HG03064 (cell line): ENCODE data around the gene CCR8.
"Not testable (repeated sequence)": the region's sequence is repeated elsewhere in the genome, so short reads cannot be mapped to it uniquely, and the experiment has no call there.

Experiments used
- ATAC-seq: cut with Tn5 transposase; IDR thresholded peaks from one replicate; pipeline ENCODE4 v1.9.1; 2021; ENCODE audit warnings: low read depth; ENCODE audit not compliant: unreplicated experiment

CCR8 gene

DNA sequence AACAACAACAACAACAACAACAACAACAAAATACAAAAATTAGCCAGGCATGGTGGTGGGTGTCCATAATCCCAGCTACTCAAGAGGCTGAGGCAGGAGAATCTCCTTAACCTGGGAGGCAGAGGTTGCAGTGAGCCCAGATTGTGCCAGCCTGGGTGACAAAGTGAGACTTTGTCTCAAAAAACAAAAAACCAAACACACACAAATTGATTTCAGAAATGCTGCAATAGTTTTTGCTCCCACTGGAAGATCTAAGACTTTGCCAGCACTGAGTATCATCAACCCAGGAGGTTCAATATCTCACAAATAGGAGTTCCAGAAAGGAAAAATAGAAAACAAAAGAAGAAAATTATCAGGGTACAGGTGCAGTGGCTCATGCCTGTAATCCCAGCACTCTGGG lies 16.2 kb upstream of the CCR8 start:
- no peak for ATAC-seq

GRCh38 chr3:39315420-39315819 lies 14.1 kb upstream of the CCR8 start:
- no peak for ATAC-seq

DNA sequence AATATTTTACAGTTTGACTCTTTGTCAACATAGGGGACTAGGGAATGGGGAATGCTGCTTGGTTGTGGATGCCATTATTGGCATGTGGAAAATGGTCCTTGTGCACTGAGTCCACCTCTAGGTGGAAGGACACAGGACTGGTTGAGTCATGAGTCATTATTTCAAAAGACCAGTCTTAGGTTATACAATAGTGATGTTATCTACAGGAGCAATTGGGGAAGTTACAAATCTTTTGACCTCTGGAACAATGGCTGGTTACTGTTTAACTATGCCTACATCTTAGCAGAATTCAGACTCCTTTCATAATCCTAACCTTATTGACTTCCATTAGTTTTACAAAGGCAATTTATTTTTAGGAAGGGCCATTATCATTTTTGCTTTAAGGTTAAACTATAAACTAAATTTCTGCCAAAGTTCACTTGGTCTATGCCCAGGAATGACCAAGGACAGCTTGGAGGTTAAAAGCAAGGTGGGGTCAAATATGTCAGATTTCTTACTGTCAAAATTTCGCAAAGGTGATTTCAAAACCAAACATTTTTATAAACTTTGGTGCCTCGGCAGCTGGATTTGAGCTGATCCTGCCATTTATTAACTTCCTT lies 11.8 kb upstream of the CCR8 start:
- ATAC-seq: no peak

GRCh38 chr3:39318301-39318700 lies 11.2 kb upstream of the CCR8 start:
- no peak for ATAC-seq

GRCh38 chr3:39319249-39319648 lies 10.3 kb upstream of the CCR8 start:
- no peak for ATAC-seq

DNA sequence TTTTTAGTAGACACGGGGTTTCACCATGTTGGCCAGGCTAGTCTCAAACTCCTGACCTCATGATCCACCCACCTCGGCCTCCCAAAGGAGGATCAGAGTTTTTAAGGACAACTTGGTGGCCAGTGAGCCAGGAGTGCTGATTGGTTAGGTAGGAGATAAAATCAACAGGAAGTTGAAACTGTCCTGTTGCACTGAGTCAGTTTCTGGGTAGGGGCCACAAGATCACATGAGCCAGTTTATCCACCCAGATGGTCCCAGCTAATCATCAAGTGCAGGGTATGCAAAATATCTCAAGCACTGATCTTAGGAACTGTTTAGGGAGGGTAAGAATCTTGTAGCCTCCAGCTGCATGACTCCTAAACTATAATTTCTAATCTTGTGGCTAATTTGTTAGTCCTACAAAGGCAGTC lies 7.9 kb upstream of the CCR8 start:
- not testable (repeated sequence) for ATAC-seq

- ATAC-seq: not testable (repeated sequence)
Measured at GRCh38 chr3:39322209-39322715, 7.2 kb upstream of the CCR8 start.

- no peak for ATAC-seq
Measured at GRCh38 chr3:39322936-39323335, 6.6 kb upstream of the CCR8 start.

GRCh38 chr3:39323494-39323893 lies 6.0 kb upstream of the CCR8 start:
- ATAC-seq: no peak

DNA sequence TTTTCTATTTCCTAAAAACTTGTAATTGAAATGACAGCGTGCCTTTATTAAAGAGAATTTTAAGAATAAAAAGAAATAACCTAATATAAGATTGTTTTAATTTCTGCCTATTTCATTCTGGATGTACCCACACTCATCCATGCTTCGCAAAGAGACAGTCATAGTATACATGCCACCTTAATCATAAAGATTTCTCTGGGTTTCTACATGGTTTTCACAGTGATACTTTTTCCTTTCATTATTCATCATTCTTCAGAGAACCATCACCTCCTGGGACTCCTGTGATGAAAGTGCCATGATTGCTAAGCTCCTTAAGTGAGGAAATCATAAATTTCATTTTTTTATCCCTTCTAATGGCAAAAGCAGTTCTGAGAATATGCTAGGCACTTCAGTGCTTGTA lies 4.3 kb upstream of the CCR8 start:
- ATAC-seq: no peak

DNA sequence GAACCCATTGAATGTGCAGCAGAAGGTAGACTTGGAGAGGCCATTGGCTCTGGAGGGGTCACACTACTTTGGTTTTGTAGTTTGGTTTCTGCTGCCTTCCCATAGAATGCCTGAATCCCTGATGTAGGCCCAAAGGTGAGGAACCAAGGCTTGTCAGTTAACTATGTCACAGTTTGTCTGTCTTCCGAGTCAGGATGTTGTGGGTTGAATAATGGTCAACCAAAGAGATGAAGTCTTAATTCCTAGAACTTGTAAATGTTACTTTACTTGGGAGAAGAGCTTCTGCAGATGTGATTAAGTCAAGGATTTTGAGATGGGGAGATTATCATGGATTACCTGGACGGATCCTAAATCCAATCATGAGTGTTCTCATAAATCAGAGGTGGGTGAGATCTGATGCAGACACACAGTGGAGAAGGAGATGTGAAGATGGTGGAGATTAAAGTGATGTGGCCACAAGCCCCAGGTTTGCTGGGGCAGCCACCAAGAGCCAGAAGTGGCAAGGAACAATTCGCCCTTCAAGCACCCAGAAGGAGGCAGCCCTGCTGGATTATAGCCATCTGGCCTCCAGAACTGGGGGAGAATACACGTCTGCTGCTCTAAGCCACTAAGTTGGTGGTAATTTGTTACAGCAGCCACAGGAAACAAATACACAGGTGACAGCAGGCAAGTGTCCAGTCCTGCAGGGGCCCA lies 2.3 kb upstream of the CCR8 start:
- ATAC-seq: no peak

- no peak for ATAC-seq
Measured at GRCh38 chr3:39327746-39328349, 1.7 kb upstream of the CCR8 start.

DNA sequence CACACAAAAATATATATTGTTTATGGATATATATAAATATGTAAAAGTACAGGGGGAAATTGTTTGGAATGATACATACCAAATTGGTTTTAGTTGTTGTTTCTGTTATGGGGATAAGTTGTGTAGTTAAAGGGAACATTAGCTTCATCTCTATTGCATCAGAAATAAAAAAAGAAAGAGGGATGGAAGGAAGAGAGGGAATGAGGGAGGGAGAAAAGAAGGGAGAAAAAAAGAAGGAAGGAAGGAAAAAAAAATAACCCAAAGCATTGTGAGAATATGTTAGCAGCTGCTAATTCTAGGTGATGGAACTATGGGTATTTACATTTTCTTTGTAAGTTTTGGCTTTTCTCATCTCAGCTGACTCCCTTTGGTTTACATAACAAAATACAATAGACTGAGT lies 1.3 kb downstream of the CCR8 start:
- ATAC-seq: no peak

- no peak for ATAC-seq
Measured at GRCh38 chr3:39332525-39332924, 3.0 kb downstream of the CCR8 start.

- no peak for ATAC-seq
Measured at GRCh38 chr3:39333607-39334006, 4.1 kb downstream of the CCR8 start.

- ATAC-seq: no peak
Measured at GRCh38 chr3:39334205-39334604, 4.7 kb downstream of the CCR8 start.

GRCh38 chr3:39338201-39338600 lies 8.7 kb downstream of the CCR8 start:
- no peak for ATAC-seq

DNA sequence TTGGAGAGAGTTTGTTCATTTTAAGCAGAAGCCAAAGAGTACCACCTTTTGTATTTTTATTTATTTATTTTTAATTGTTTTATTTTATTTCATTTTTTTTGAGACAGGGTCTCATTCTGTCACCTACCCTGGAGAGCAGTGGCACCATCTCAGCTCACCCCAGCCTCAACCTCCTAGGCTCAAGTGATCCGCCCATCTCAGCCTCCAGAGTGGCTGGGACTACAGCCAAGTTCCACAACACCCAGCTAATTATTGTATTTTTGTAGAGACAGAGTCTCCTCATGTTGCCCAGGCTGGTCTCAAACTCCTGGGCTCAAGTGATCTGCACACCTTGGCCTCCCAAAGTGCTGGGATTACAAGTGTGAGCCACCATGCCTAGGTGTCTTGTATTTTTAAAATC lies 9.6 kb downstream of the CCR8 start:
- ATAC-seq: no peak

- no peak for ATAC-seq
Measured at GRCh38 chr3:39343076-39343717, 13.7 kb downstream of the CCR8 start.

GRCh38 chr3:39343760-39344159 lies 14.3 kb downstream of the CCR8 start:
- ATAC-seq: no peak

DNA sequence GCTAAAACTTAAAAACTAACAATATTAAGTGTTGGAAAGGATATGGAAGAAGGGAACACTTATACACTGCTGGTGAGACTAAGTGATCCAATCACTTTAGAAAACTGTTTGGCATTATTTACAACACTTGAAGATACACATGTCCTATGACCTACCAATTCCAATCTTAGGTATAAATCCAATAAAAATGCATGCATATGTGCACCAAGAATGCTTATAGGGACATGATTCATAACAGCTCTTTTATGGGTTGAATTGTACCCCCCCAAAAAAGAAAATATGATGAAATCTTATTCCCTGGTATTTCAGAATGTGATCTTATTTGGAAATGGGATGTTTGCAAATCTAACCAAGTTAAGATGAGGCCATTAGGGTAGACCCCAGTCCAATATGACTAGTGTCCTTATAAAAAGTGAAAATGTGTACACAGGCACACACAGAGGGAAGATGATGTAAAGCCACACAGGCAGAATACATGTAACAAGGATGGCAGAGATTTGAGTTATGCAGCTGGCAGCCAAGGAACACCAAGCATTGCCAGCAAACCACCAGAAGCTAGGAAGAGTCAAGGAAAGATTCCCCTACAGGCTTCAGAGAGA lies 15.3 kb downstream of the CCR8 start:
- no peak for ATAC-seq
